Measurements from ENCODE around the gene FHOD3. TPM values are rescaled to one million over a fixed set of nuclear protein-coding genes. Genes with fewer than 3 reads are reported as not detected.

Gene FHOD3
- total and polyA plus RNA-seq, 4 donors, result 0.57 to 1.3 (median 1.2) TPM; not detected in 1

GRCh38 chr18:36590621-36591580 lies 293.4 kb downstream of the FHOD3 start:
- H3K4me3 ChIP-seq (ENCODE audit: low read depth in 1 of 3, low read length in 3 of 3), result no peak overlapping the region
- H3K9ac ChIP-seq (ENCODE audit: low read depth in 1 of 2, low read length in 2 of 2), result no peak overlapping the region
- H3K4me1 ChIP-seq (ENCODE audit: control insufficient read depth in 4 of 4, insufficient read depth in 4 of 4, low read length in 3 of 4), result no peaks in the 10 kb centered on the region
- 85% methylated on average over 13 of the region's 13 CpGs for WGBS
- no peak overlapping the region for H3K27ac ChIP-seq (ENCODE audit: low read depth in 1 of 2, low read length in 2 of 2)
- no peaks in the 10 kb centered on the region for H3K36me3 ChIP-seq (ENCODE audit: control insufficient read depth in 4 of 4, insufficient read depth in 3 of 4, low read depth in 1 of 4, low read length in 3 of 4)
- no peaks in the 10 kb centered on the region for H3K9me3 ChIP-seq (ENCODE audit: control insufficient read depth in 4 of 4, low read length in 3 of 4)
- TF ChIP-seq YY1 (IDR thresholded peaks at IDR 0.05) (no peak), EGR1 (IDR thresholded peaks at IDR 0.05; ENCODE audit: low read depth in 2 of 2) (no peak), JUND (IDR thresholded peaks at IDR 0.05) (no peak), HNF4A (conservative IDR thresholded peaks at IDR 0.05) (no peak), ZBTB33 (IDR thresholded peaks at IDR 0.05) (no peak), NR2F2 (IDR thresholded peaks at IDR 0.05) (no peak), FOXA2 (IDR thresholded peaks at IDR 0.05) (no peak), ATF3 (IDR thresholded peaks at IDR 0.05) (no peak), TAF1 (conservative IDR thresholded peaks at IDR 0.05) (no peak), MAX (IDR thresholded peaks at IDR 0.05) (no peak), GABPA (IDR thresholded peaks at IDR 0.05 in 1 of 2, conservative IDR thresholded peaks at IDR 0.05 in 1 of 2) (no peak), RAD21 (IDR thresholded peaks at IDR 0.05) (no peak), CTCF (IDR thresholded peaks at IDR 0.05; ENCODE audit: low read depth, low read length, missing input control) (no peak), SP1 (IDR thresholded peaks at IDR 0.05) (no peak), HNF4G (IDR thresholded peaks at IDR 0.05) (no peak), RXRA (IDR thresholded peaks at IDR 0.05) (no peak), REST (IDR thresholded peaks at IDR 0.05) (no peak), FOXA1 (IDR thresholded peaks at IDR 0.05) (no peak)
- DNase-seq (ENCODE audit: low spot score), result no peak
- H3K27me3 ChIP-seq (ENCODE audit: control insufficient read depth in 4 of 4, insufficient read depth in 4 of 4, low read length in 3 of 4), result no peaks in the 10 kb centered on the region
